HEK293 (cell line): ENCODE results near the gene SCFD2.

Experiments
- CTCF ChIA-PET: fragments of 350-600 bp; formaldehyde crosslinking; extraction: SDS; loops from one replicate; lab custom pipeline; 2021; ENCODE audit warnings: antibody characterized with exemption; lab: Yijun Ruan, JAX
- POLR2A ChIA-PET: fragments of 300-600 bp; formaldehyde crosslinking; extraction: SDS; loops from one replicate; lab custom pipeline; 2020; ENCODE audit warnings: antibody characterized with exemption, inconsistent platforms; lab: Yijun Ruan, JAX
- H3K27ac ChIP-seq: fragments of 200-500 bp; sonication (Bioruptor generic); 2 replicates; pipeline ENCODE4 v1.5.1; 2014; ENCODE audit warnings: low read depth, low read length, control low read depth, inconsistent platforms; ENCODE audit errors: extremely low read depth
- H3K36me3 ChIP-seq, 2 experiments: fragments of 200-500 bp in 1 of 2; sonication (Bioruptor generic) in 1 of 2; 1 replicate in 1 of 2; 2 replicates in 1 of 2; pipeline ENCODE4 v1.5.1; 2014 to 2017; ENCODE audit warnings: inconsistent platforms in 2 of 2, low read length in 2 of 2; ENCODE audit not compliant: control insufficient read depth in 2 of 2, insufficient read depth in 1 of 2
- H3K4me1 ChIP-seq: fragments of 200-500 bp; sonication (Bioruptor generic); 2 replicates; pipeline ENCODE4 v1.5.1; 2014; ENCODE audit warnings: mild to moderate bottlenecking, low read length, inconsistent platforms; ENCODE audit not compliant: control insufficient read depth, insufficient read depth
- H3K4me3 ChIP-seq: 2 replicates; pipeline ENCODE4 v1.5.1; 2011; ENCODE audit warnings: low read depth, mild to moderate bottlenecking, control low read depth, low read length, moderate library complexity
- H3K9me3 ChIP-seq: fragments of 200-500 bp; sonication (Bioruptor generic); 2 replicates; pipeline ENCODE4 v1.5.1; 2014; ENCODE audit warnings: low read depth, low read length, inconsistent platforms; ENCODE audit not compliant: control insufficient read depth, insufficient read depth
- FEZF1 ChIP-seq: fragments of 450-650 bp; formaldehyde crosslinking; IDR thresholded peaks from 2 replicates; pipeline ENCODE4 v1.5.1; 2016; ENCODE audit warnings: missing biosample characterization, missing genetic modification characterization
- IKZF3 ChIP-seq: fragments of 450-650 bp; IDR thresholded peaks from 2 replicates; pipeline ENCODE4 v1.5.0; 2018; ENCODE audit warnings: missing biosample characterization, mild to moderate bottlenecking, missing genetic modification characterization, moderate library complexity
- KLF1 ChIP-seq: fragments of 450-650 bp; formaldehyde crosslinking; IDR thresholded peaks from 2 replicates; pipeline ENCODE4 v1.5.1; 2016; ENCODE audit warnings: missing biosample characterization, missing genetic modification characterization
- KLF10 ChIP-seq: fragments of 450-650 bp; IDR thresholded peaks from 2 replicates; pipeline ENCODE4 v1.5.1; 2018; ENCODE audit warnings: missing biosample characterization, mild to moderate bottlenecking, missing genetic modification characterization
- MEIS1 ChIP-seq: sonication (generic); formaldehyde crosslinking; IDR thresholded peaks from 2 replicates; pipeline ENCODE4 v1.8.1; 2022; ENCODE audit warnings: missing genetic modification reagents, mild to moderate bottlenecking, borderline replicate concordance
- ZBTB20 ChIP-seq: fragments of 450-650 bp; formaldehyde crosslinking; IDR thresholded peaks from 2 replicates; pipeline ENCODE4 v1.5.1; 2016; ENCODE audit warnings: missing biosample characterization, missing genetic modification characterization
- ZBTB8A ChIP-seq: fragments of 450-650 bp; formaldehyde crosslinking; IDR thresholded peaks from 2 replicates; pipeline ENCODE4 v1.5.1; 2016; ENCODE audit warnings: missing biosample characterization, missing genetic modification characterization
- ZNF114 ChIP-seq: fragments of 450-650 bp; formaldehyde crosslinking; IDR thresholded peaks from 2 replicates; pipeline ENCODE4 v1.5.0; 2017; ENCODE audit warnings: missing biosample characterization, missing genetic modification characterization
- ZNF121 ChIP-seq: fragments of 450-650 bp; formaldehyde crosslinking; IDR thresholded peaks from 2 replicates; pipeline ENCODE4 v1.5.1; 2016; ENCODE audit warnings: missing biosample characterization, missing genetic modification characterization
- ZNF155 ChIP-seq: fragments of 450-650 bp; formaldehyde crosslinking; IDR thresholded peaks from 2 replicates; pipeline ENCODE4 v1.5.1; 2016; ENCODE audit warnings: missing biosample characterization, missing genetic modification characterization
- ZNF239 ChIP-seq: fragments of 450-650 bp; formaldehyde crosslinking; IDR thresholded peaks from 2 replicates; pipeline ENCODE4 v1.5.1; 2016; ENCODE audit warnings: missing biosample characterization, missing genetic modification characterization
- ZNF24 ChIP-seq: fragments of 450-650 bp; formaldehyde crosslinking; IDR thresholded peaks from 2 replicates; pipeline ENCODE4 v1.5.1; 2016; ENCODE audit warnings: missing biosample characterization, missing genetic modification characterization
- ZNF362 ChIP-seq: fragments of 450-650 bp; formaldehyde crosslinking; IDR thresholded peaks from 2 replicates; pipeline ENCODE4 v1.5.1; 2016; ENCODE audit warnings: missing biosample characterization, missing genetic modification characterization
- ZNF426 ChIP-seq: fragments of 450-650 bp; formaldehyde crosslinking; IDR thresholded peaks from 2 replicates; pipeline ENCODE4 v1.5.1; 2017; ENCODE audit warnings: missing biosample characterization, missing genetic modification characterization, mild to moderate bottlenecking, inconsistent platforms, moderate library complexity
- ZNF626 ChIP-seq: fragments of 450-650 bp; sonication (Bioruptor Pico); formaldehyde crosslinking; IDR thresholded peaks from 2 replicates; pipeline ENCODE4 v1.5.1; 2018; ENCODE audit warnings: missing biosample characterization, missing genetic modification characterization, inconsistent platforms
- ZNF645 ChIP-seq: fragments of 450-650 bp; formaldehyde crosslinking; IDR thresholded peaks from 2 replicates; pipeline ENCODE4; 2016; ENCODE audit warnings: missing biosample characterization, missing genetic modification characterization
- ZNF76 ChIP-seq: fragments of 450-650 bp; formaldehyde crosslinking; IDR thresholded peaks from 2 replicates; pipeline ENCODE4; 2016; ENCODE audit warnings: low read depth, missing biosample characterization, missing genetic modification characterization, borderline replicate concordance
- ZNF776 ChIP-seq: fragments of 450-650 bp; formaldehyde crosslinking; IDR thresholded peaks from 2 replicates; pipeline ENCODE4 v1.5.0; 2017; ENCODE audit warnings: missing biosample characterization, missing genetic modification characterization, borderline replicate concordance
- ZNF777 ChIP-seq: fragments of 450-650 bp; formaldehyde crosslinking; IDR thresholded peaks from 2 replicates; pipeline ENCODE4 v1.5.1; 2017; ENCODE audit warnings: missing biosample characterization, missing genetic modification characterization, borderline replicate concordance
- ZNF785 ChIP-seq: fragments of 450-650 bp; formaldehyde crosslinking; IDR thresholded peaks from 2 replicates; pipeline ENCODE4 v1.5.1; 2016; ENCODE audit warnings: missing biosample characterization, missing genetic modification characterization
- TF ChIP-seq, protein P1 (sequence below): fragments of 450-650 bp; formaldehyde crosslinking; IDR thresholded peaks from 2 replicates; pipeline ENCODE4 v1.5.1; 2016; ENCODE audit warnings: missing biosample characterization, missing genetic modification characterization, low read depth
- TF ChIP-seq, protein P2 (sequence below): fragments of 450-650 bp; formaldehyde crosslinking; IDR thresholded peaks from 2 replicates; pipeline ENCODE4 v1.5.1; 2016; ENCODE audit warnings: missing biosample characterization, missing genetic modification characterization
- TF ChIP-seq, protein P3 (sequence below): fragments of 450-650 bp; formaldehyde crosslinking; IDR thresholded peaks from 2 replicates; pipeline ENCODE4 v1.5.1; 2016; ENCODE audit warnings: missing biosample characterization, missing genetic modification characterization
- TF ChIP-seq, protein P4 (sequence below): fragments of 450-650 bp; formaldehyde crosslinking; IDR thresholded peaks from 2 replicates; pipeline ENCODE4 v1.5.1; 2017; ENCODE audit warnings: missing biosample characterization, missing genetic modification characterization
- TF ChIP-seq, protein P5 (sequence below): fragments of 450-650 bp; formaldehyde crosslinking; IDR thresholded peaks from 2 replicates; pipeline ENCODE4 v1.5.1; 2017; ENCODE audit warnings: missing biosample characterization, missing genetic modification characterization

SCFD2 gene

DNA sequence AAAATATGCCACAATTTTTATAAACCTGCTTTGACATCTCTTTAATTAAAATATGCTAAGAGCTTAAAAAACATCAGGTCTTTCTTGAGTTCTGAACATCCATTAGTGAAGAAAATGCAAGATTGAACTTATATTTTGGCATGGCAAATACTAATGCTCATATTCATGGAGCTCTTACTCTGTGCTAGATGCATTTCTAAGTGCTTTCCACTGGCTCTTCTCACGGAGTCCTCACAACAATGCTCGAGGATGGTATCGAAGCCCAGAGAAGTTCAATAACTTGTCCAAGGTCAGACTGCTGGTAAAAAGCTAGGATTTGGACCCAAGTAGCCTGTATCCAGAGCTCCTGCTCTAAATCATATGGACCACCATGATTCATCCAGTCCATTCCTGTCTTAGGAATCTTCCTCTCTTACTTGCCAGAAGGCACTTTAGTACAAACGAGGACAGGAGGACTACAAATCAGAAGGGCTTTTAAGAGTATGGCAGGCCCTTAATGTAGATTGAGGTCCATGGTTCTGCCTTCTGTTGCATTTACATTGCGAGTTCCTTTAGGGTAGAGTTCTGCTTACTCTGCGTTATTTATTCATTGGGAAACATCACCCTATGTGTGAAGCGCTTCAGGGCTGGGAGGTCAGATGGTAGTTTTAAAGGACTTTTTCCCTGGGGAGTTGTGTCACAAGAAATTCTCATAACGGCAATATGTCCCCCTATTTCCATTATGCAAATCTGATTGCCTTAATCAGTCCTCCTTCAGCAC lies 304.6 kb downstream of the SCFD2 start:
- Histone ChIP-seq H3K4me1 (no peaks in the 10 kb centered on the region), H3K27ac (no peak overlapping the region), H3K36me3 (no peaks in the 10 kb centered on the region), H3K4me3 (no peak overlapping the region)
- CTCF ChIA-PET: no interaction called here
- POLR2A ChIA-PET: no interaction called here
- TF ChIP-seq IKZF3 (tag by site-specific recombination): no peak
- no peak for TF ChIP-seq ZNF645 (tag by site-specific recombination)
- no peak for TF ChIP-seq ZNF776 (tag by site-specific recombination)
- TF ChIP-seq ZNF626 (tag by site-specific recombination): no peak
- TF ChIP-seq, protein P1, sequence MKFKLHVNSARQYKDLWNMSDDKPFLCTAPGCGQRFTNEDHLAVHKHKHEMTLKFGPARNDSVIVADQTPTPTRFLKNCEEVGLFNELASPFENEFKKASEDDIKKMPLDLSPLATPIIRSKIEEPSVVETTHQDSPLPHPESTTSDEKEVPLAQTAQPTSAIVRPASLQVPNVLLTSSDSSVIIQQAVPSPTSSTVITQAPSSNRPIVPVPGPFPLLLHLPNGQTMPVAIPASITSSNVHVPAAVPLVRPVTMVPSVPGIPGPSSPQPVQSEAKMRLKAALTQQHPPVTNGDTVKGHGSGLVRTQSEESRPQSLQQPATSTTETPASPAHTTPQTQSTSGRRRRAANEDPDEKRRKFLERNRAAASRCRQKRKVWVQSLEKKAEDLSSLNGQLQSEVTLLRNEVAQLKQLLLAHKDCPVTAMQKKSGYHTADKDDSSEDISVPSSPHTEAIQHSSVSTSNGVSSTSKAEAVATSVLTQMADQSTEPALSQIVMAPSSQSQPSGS: no peak
- TF ChIP-seq ZNF114 (tag by site-specific recombination): no peak
- TF ChIP-seq ZNF121 (tag by site-specific recombination): no peak
- no peak for TF ChIP-seq ZBTB20
- TF ChIP-seq ZNF24 (tag by site-specific recombination): no peak
- no peak for TF ChIP-seq ZNF777 (tag by site-specific recombination)
- no peak for TF ChIP-seq ZNF155
- no peak for TF ChIP-seq ZBTB8A
- TF ChIP-seq, protein P2, sequence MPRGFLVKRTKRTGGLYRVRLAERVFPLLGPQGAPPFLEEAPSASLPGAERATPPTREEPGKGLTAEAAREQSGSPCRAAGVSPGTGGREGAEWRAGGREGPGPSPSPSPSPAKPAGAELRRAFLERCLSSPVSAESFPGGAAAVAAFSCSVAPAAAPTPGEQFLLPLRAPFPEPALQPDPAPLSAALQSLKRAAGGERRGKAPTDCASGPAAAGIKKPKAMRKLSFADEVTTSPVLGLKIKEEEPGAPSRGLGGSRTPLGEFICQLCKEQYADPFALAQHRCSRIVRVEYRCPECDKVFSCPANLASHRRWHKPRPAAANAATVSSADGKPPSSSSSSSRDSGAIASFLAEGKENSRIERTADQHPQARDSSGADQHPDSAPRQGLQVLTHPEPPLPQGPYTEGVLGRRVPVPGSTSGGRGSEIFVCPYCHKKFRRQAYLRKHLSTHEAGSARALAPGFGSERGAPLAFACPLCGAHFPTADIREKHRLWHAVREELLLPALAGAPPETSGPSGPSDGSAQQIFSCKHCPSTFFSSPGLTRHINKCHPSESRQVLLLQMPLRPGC (tag by site-specific recombination): no peak
- TF ChIP-seq, protein P3, sequence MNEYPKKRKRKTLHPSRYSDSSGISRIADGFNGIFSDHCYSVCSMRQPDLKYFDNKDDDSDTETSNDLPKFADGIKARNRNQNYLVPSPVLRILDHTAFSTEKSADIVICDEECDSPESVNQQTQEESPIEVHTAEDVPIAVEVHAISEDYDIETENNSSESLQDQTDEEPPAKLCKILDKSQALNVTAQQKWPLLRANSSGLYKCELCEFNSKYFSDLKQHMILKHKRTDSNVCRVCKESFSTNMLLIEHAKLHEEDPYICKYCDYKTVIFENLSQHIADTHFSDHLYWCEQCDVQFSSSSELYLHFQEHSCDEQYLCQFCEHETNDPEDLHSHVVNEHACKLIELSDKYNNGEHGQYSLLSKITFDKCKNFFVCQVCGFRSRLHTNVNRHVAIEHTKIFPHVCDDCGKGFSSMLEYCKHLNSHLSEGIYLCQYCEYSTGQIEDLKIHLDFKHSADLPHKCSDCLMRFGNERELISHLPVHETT (tag by site-specific recombination): no peak
- TF ChIP-seq ZNF426: no peak
- TF ChIP-seq KLF10 (tag by site-specific recombination): no peak
- TF ChIP-seq KLF1 (tag by site-specific recombination): no peak
- TF ChIP-seq ZNF362: no peak
- no peak for TF ChIP-seq ZNF76
- no peak for TF ChIP-seq FEZF1 (tag by site-specific recombination)
- TF ChIP-seq, all 188 proteins: peak for 0
- H3K9me3 ChIP-seq: no peaks in the 10 kb centered on the region

GRCh38 chr4:53060278-53060677 lies 305.6 kb downstream of the SCFD2 start:
- POLR2A ChIA-PET: no interaction called here
- no peak overlapping the region for H3K4me3 ChIP-seq
- H3K36me3 ChIP-seq: no peaks in the 10 kb centered on the region
- H3K4me1 ChIP-seq: no peaks in the 10 kb centered on the region
- H3K9me3 ChIP-seq: no peaks in the 10 kb centered on the region
- no peak overlapping the region for H3K27ac ChIP-seq
- CTCF ChIA-PET: no interaction called here
- TF ChIP-seq, protein P4, sequence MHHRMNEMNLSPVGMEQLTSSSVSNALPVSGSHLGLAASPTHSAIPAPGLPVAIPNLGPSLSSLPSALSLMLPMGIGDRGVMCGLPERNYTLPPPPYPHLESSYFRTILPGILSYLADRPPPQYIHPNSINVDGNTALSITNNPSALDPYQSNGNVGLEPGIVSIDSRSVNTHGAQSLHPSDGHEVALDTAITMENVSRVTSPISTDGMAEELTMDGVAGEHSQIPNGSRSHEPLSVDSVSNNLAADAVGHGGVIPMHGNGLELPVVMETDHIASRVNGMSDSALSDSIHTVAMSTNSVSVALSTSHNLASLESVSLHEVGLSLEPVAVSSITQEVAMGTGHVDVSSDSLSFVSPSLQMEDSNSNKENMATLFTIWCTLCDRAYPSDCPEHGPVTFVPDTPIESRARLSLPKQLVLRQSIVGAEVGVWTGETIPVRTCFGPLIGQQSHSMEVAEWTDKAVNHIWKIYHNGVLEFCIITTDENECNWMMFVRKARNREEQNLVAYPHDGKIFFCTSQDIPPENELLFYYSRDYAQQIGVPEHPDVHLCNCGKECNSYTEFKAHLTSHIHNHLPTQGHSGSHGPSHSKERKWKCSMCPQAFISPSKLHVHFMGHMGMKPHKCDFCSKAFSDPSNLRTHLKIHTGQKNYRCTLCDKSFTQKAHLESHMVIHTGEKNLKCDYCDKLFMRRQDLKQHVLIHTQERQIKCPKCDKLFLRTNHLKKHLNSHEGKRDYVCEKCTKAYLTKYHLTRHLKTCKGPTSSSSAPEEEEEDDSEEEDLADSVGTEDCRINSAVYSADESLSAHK (tag by site-specific recombination): no peak
- TF ChIP-seq ZNF239 (no peak), ZNF626 (tag by site-specific recombination) (no peak), MEIS1 (no peak), ZNF785 (tag by site-specific recombination) (no peak)
- TF ChIP-seq, protein P5, sequence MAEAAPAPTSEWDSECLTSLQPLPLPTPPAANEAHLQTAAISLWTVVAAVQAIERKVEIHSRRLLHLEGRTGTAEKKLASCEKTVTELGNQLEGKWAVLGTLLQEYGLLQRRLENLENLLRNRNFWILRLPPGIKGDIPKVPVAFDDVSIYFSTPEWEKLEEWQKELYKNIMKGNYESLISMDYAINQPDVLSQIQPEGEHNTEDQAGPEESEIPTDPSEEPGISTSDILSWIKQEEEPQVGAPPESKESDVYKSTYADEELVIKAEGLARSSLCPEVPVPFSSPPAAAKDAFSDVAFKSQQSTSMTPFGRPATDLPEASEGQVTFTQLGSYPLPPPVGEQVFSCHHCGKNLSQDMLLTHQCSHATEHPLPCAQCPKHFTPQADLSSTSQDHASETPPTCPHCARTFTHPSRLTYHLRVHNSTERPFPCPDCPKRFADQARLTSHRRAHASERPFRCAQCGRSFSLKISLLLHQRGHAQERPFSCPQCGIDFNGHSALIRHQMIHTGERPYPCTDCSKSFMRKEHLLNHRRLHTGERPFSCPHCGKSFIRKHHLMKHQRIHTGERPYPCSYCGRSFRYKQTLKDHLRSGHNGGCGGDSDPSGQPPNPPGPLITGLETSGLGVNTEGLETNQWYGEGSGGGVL (tag by site-specific recombination): no peak
